GM21360 (cell line): ENCODE data around the gene TXNDC11.
"Not testable (repeated sequence)": the region's sequence is repeated elsewhere in the genome, so short reads cannot be mapped to it uniquely, and the experiment has no call there.

Source experiments
- ATAC-seq: cut with Tn5 transposase; IDR thresholded peaks from one replicate; pipeline ENCODE4 v1.9.1; 2021; ENCODE audit warnings: mild to moderate bottlenecking, moderate library complexity; ENCODE audit not compliant: unreplicated experiment

The TXNDC11 gene

GRCh38 chr16:11742536-11743307, at the start of gene TXNDC11:
Gene TXNDC11 (minus strand): TSS chr16:11742857. CDS start chr16:11742730, 127 bp downstream.
- ATAC-seq, result peak; percentile 84

DNA sequence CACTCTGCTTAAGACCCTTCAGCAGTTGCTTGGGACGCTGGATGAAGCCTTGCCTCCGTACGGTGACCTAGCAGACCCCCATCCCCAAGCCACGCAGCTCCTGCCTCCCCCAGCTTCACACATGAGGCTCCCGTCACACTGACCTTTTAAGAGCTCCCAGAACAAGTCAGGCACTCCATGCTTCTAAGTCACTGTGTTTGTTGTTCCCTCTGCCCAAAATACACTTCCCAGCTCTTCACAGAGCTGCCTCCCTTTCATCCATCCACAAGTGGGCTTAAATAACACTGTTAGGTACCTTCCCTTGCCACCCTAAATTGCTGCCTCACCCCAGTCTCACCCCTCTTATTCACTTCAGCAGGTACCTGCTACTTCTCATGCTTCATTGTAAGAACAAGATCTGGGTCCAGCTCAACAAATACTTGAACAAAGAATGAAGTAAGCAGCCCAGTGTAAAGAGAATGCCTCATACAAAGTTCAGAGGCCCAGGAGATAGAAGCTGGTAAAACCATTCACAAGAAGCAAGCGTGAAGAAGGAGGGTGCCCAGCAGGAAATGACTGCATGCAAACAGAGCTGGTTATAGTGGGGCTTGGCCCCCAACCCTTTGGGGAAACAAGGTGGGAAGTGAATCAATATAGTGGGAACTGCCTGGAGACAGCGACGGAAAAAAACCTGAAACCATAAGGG, 48.6 kb upstream of the TXNDC11 start:
- no peak for ATAC-seq

- no peak for ATAC-seq
Observed at GRCh38 chr16:11788914-11789313, 46.3 kb upstream of the TXNDC11 start.

GRCh38 chr16:11784980-11785599, 42.4 kb upstream of the TXNDC11 start:
- not testable (repeated sequence) for ATAC-seq

GRCh38 chr16:11784381-11784780, 41.7 kb upstream of the TXNDC11 start:
- ATAC-seq, result not testable (repeated sequence)

DNA sequence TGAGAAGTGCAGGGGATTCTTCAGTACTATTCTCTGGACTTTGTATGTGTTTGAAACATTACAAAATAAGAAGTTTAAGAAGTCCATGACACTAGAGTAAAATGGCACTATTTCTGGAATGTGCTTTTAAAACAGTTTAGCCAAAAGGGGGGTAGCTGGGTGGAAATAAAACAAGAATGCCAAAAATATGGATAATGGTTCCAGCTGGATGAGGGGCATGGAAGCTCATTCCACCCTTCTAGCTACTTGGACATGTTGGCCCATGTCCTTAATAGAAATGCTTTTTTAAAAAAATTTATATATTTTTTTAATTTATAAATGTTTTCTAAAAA, 41.3 kb upstream of the TXNDC11 start:
- ATAC-seq, result no peak

GRCh38 chr16:11783319-11784037, 40.8 kb upstream of the TXNDC11 start:
- peak; percentile 56 for ATAC-seq

DNA sequence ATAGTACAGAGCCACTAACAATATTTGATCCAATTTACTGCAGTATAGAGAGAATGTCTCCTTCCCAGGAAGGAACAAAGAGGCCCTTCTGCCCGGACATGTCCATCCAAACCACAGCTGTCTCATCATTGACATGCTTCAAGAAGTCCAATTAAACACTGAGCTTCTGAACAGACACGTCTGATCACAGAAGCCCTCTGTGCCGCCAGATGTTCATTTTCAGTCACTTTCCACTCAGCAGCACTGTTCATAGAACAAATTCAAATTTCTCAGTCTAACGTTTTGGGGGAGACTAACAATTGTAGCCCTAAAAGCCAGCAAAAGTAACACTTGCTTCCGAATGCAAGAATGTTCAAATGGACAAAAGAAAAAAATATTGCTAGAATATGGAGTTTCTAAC, 39.1 kb upstream of the TXNDC11 start:
- ATAC-seq, result no peak

- no peak for ATAC-seq
Observed at GRCh38 chr16:11780991-11781680, 38.5 kb upstream of the TXNDC11 start.

GRCh38 chr16:11779074-11779473, 36.4 kb upstream of the TXNDC11 start:
- no peak for ATAC-seq

DNA sequence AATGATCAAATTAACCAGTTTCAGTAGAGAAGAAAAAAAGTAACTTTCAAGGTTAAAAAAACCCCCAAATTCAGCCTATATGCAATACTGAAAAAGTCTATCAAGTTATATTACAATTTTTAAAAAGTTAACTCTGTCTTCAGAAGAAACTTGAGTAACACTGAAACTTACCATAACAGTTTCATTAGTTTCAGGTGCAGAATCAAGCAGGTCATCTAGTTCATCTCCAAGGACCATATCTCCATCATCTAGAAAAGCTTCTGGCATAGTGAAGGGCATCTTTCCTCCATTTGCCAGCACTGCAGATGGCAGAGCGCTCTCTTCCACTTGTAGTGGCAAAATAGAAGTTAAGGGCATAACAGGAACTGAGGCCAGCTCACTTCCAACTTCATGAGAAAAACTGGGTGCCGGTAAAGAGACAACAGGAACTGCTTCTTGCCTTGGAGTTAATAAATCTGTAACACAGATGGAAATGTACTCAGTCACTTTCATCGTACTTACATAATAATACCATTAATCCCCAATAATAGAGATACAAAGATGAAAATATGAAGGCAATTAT, 31.5 kb upstream of the TXNDC11 start:
- ATAC-seq, result no peak

DNA sequence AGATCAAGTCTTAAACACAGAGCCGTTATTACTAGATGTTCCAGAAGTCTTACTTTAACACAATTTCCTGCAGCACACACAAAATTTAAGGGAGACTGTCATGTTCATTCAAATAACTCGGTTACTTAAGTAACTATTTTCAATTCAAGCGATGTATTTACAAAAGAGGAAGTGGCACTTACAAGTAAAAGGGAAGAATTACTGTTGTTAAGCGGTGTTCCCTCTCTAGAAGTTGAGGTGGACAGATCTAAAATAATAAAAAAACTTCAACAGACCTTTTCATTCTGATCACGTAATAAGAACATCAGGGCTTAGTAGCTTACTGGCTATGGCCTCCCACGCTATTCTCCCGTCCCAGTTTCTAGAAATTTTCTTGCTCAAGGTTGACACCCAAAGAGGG, 26.2 kb upstream of the TXNDC11 start:
- no peak for ATAC-seq

GRCh38 chr16:11762431-11762830, 19.8 kb upstream of the TXNDC11 start:
- no peak for ATAC-seq

DNA sequence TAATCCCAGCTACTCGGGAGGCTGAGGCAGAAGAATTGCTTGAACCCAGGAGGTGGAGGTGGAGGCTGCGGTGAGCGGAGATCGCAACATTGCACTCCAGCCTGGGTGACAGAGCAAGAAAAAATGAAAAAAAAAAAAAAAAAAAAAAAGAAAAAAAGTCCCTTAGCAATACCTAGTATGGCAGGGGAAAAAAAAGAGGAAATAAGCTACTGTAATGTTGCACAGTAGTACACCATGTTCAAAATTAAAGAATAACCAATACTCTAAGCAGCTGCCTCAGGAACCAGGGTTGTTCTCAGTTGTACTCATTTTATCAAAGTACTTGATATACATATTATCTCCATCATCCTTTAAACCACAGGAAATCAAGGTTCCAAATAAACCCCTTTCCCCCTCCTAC, 17.3 kb upstream of the TXNDC11 start:
- no peak for ATAC-seq

GRCh38 chr16:11759163-11759834, 16.6 kb upstream of the TXNDC11 start:
- no peak for ATAC-seq

- ATAC-seq, result no peak
Observed at GRCh38 chr16:11757671-11758545, 15.3 kb upstream of the TXNDC11 start.

DNA sequence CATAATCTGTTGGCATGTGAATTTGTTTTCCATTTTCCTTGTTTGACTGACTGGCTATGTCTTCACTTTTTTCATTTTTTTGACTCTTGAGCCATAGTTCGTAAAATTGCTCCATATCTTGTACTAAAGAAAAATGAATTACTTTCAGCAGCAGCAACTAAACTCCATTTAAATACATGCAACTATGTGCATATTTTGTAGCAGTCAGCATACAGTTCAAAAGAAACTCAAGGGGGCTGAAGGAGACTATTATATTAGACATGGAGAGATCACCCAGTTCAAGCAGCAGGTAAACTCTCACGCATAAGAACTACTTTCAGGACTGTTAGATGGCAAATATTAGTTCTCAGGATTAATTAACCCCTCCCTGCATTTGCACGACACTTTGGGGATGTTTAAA, 13.6 kb upstream of the TXNDC11 start:
- no peak for ATAC-seq

GRCh38 chr16:11755022-11755760, 12.5 kb upstream of the TXNDC11 start:
- ATAC-seq, result no peak
